HEK293 (cell line): ENCODE results near the gene MIEN1.
"Not testable (repeated sequence)": the region's sequence is repeated elsewhere in the genome, so short reads cannot be mapped to it uniquely, and the experiment has no call there.

Experiments
- CTCF ChIA-PET: fragments of 350-600 bp; formaldehyde crosslinking; extraction: SDS; loops from one replicate; lab custom pipeline; 2021; ENCODE audit warnings: antibody characterized with exemption; lab: Yijun Ruan, JAX
- POLR2A ChIA-PET: fragments of 300-600 bp; formaldehyde crosslinking; extraction: SDS; loops from one replicate; lab custom pipeline; 2020; ENCODE audit warnings: antibody characterized with exemption, inconsistent platforms; lab: Yijun Ruan, JAX
- H3K27ac ChIP-seq: fragments of 200-500 bp; sonication (Bioruptor generic); 2 replicates; pipeline ENCODE4 v1.5.1; 2014; ENCODE audit warnings: low read depth, low read length, control low read depth, inconsistent platforms; ENCODE audit errors: extremely low read depth
- H3K36me3 ChIP-seq, 2 experiments: fragments of 200-500 bp in 1 of 2; sonication (Bioruptor generic) in 1 of 2; 1 replicate in 1 of 2; 2 replicates in 1 of 2; pipeline ENCODE4 v1.5.1; 2014 to 2017; ENCODE audit warnings: inconsistent platforms in 2 of 2, low read length in 2 of 2; ENCODE audit not compliant: control insufficient read depth in 2 of 2, insufficient read depth in 1 of 2
- H3K4me1 ChIP-seq: fragments of 200-500 bp; sonication (Bioruptor generic); 2 replicates; pipeline ENCODE4 v1.5.1; 2014; ENCODE audit warnings: mild to moderate bottlenecking, low read length, inconsistent platforms; ENCODE audit not compliant: control insufficient read depth, insufficient read depth
- H3K4me3 ChIP-seq: 2 replicates; pipeline ENCODE4 v1.5.1; 2011; ENCODE audit warnings: low read depth, mild to moderate bottlenecking, control low read depth, low read length, moderate library complexity
- H3K9me3 ChIP-seq: fragments of 200-500 bp; sonication (Bioruptor generic); 2 replicates; pipeline ENCODE4 v1.5.1; 2014; ENCODE audit warnings: low read depth, low read length, inconsistent platforms; ENCODE audit not compliant: control insufficient read depth, insufficient read depth
- EGR2 ChIP-seq: fragments of 450-650 bp; formaldehyde crosslinking; IDR thresholded peaks from 2 replicates; pipeline ENCODE4 v1.5.1; 2016; ENCODE audit warnings: low read depth, missing biosample characterization, missing genetic modification characterization
- INSM2 ChIP-seq: fragments of 450-650 bp; formaldehyde crosslinking; IDR thresholded peaks from 2 replicates; pipeline ENCODE4 v1.5.1; 2016; ENCODE audit warnings: missing biosample characterization, missing genetic modification characterization
- PRDM10 ChIP-seq: fragments of 450-650 bp; formaldehyde crosslinking; IDR thresholded peaks from 2 replicates; pipeline ENCODE4 v1.5.1; 2016; ENCODE audit warnings: missing biosample characterization, missing genetic modification characterization
- ZBTB21 ChIP-seq: fragments of 450-650 bp; formaldehyde crosslinking; IDR thresholded peaks from 2 replicates; pipeline ENCODE4 v1.5.1; 2017; ENCODE audit warnings: missing biosample characterization, missing genetic modification characterization
- ZBTB48 ChIP-seq: fragments of 450-650 bp; formaldehyde crosslinking; IDR thresholded peaks from 2 replicates; pipeline ENCODE4 v1.5.1; 2016; ENCODE audit warnings: missing biosample characterization, missing genetic modification characterization
- ZBTB49 ChIP-seq: fragments of 450-650 bp; formaldehyde crosslinking; IDR thresholded peaks from 2 replicates; pipeline ENCODE4 v1.5.1; 2016; ENCODE audit warnings: missing biosample characterization, missing genetic modification characterization, low read depth
- ZNF248 ChIP-seq: fragments of 450-650 bp; formaldehyde crosslinking; IDR thresholded peaks from 2 replicates; pipeline ENCODE4 v1.5.1; 2017; ENCODE audit warnings: missing biosample characterization, missing genetic modification characterization
- ZNF423 ChIP-seq: fragments of 450-650 bp; formaldehyde crosslinking; IDR thresholded peaks from 2 replicates; pipeline ENCODE4 v1.5.1; 2016; ENCODE audit warnings: missing biosample characterization, missing genetic modification characterization

Gene MIEN1

GRCh38 chr17:39714234-39714633 lies 16.1 kb downstream of the MIEN1 start:
- TF ChIP-seq ZNF423 (tag by site-specific recombination) (no peak), ZBTB21 (tag by site-specific recombination) (no peak)
- TF ChIP-seq, all 188 proteins: peak for 0
- H3K4me1 ChIP-seq: no peaks in the 10 kb centered on the region
- H3K36me3 ChIP-seq: peaks cover 18 to 81% of the 10 kb centered on the region in 2 experiments
- ChIA-PET CTCF (interaction anchor here (0.9 kb wide), 1 partner anchor 15 kb away, joined by 6 read pairs; the partner anchor contains the start of gene MIEN1), POLR2A (interaction anchor here (1.0 kb wide), 1 partner anchor 12 kb away, joined by 5 read pairs; no protein-coding TSS in a partner anchor)
- no peak overlapping the region for H3K4me3 ChIP-seq
- H3K27ac ChIP-seq: no peak overlapping the region
- H3K9me3 ChIP-seq: no peaks in the 10 kb centered on the region

GRCh38 chr17:39711851-39712250 lies 18.5 kb downstream of the MIEN1 start:
- ChIA-PET POLR2A (no interaction called here), CTCF (no interaction called here)
- no peaks in the 10 kb centered on the region for H3K9me3 ChIP-seq
- no peaks in the 10 kb centered on the region for H3K4me1 ChIP-seq
- peaks cover 12 to 88% of the 10 kb centered on the region in 2 experiments for H3K36me3 ChIP-seq
- H3K27ac ChIP-seq: no peak overlapping the region
- no peak overlapping the region for H3K4me3 ChIP-seq
- TF ChIP-seq PRDM10 (tag by site-specific recombination) (no peak), EGR2 (no peak), ZBTB49 (tag by site-specific recombination) (no peak), ZBTB48 (tag by site-specific recombination) (no peak), ZNF248 (no peak), INSM2 (tag by site-specific recombination) (no peak)

GRCh38 chr17:39711071-39711470 lies 19.3 kb downstream of the MIEN1 start:
- H3K27ac ChIP-seq, H3K4me1 ChIP-seq, H3K9me3 ChIP-seq, H3K4me3 ChIP-seq: not testable (repeated sequence)
- ChIA-PET CTCF (interaction anchor here (0.5 to 0.6 kb wide), 3 partner anchors 10 to 43 kb away, joined by 3 to 5 read pairs (median 5); no protein-coding TSS in a partner anchor), POLR2A (interaction anchor here (0.7 kb wide), 1 partner anchor 23 kb away, joined by 3 read pairs; the partner anchor contains the start of gene PGAP3)
- peaks cover 12 to 87% of the 10 kb centered on the region in 2 experiments for H3K36me3 ChIP-seq
